CD14-positive monocyte (primary cell): ENCODE results near the gene MEX3A. TPM values are rescaled to one million over a fixed set of nuclear protein-coding genes. Genes with fewer than 3 reads are reported as not detected.

Experiments
- DNase-seq, 3 donors: peaks; one replicate each; pipeline ENCODE4 v3.0.0-alpha.2; 2011 to 2022
- H2AFZ ChIP-seq: 2 replicates; pipeline ENCODE4 v1.6.0; 2012; ENCODE audit warnings: mild to moderate bottlenecking, low read depth, low read length, inconsistent platforms; ENCODE audit not compliant: insufficient read depth, poor library complexity, severe bottlenecking
- H3K27ac ChIP-seq, 2 donors: 1 replicate in 1 of 2; 2 replicates in 1 of 2; pipeline ENCODE4 v1.5.1; 2012 to 2013; ENCODE audit warnings: low read length in 2 of 2, control low read depth in 1 of 2, inconsistent platforms in 1 of 2, low read depth in 1 of 2, mild to moderate bottlenecking in 1 of 2
- H3K27me3 ChIP-seq, 2 donors: one replicate each; pipeline versions ENCODE4 v1.6.0 to v1.6.1; 2011 to 2013; ENCODE audit warnings: low read length in 2 of 2; ENCODE audit not compliant: control insufficient read depth in 2 of 2, insufficient read depth in 2 of 2
- H3K36me3 ChIP-seq, 2 donors: replicated peaks in 1 of 2; 1 replicate in 1 of 2; 2 replicates in 1 of 2; pipeline versions ENCODE4 v1.5.1 to v1.6.1; 2012 to 2013; ENCODE audit warnings: low read length in 2 of 2, control low read depth in 1 of 2, inconsistent platforms in 1 of 2, mild to moderate bottlenecking in 1 of 2; ENCODE audit not compliant: insufficient read depth in 2 of 2, control insufficient read depth in 1 of 2
- H3K4me1 ChIP-seq, 2 donors: 1 replicate in 1 of 2; 2 replicates in 1 of 2; pipeline versions ENCODE4 v1.5.1 to v1.6.1; 2012 to 2013; ENCODE audit warnings: low read length in 2 of 2, control low read depth in 1 of 2, inconsistent platforms in 1 of 2, mild to moderate bottlenecking in 1 of 2, moderate library complexity in 1 of 2; ENCODE audit not compliant: insufficient read depth in 2 of 2, control insufficient read depth in 1 of 2
- H3K4me2 ChIP-seq: replicated peaks from 2 replicates; pipeline ENCODE3; 2012; ENCODE audit warnings: low read length, moderate library complexity, mild to moderate bottlenecking; ENCODE audit not compliant: poor library complexity, severe bottlenecking; ENCODE audit errors: extremely low read depth
- H3K4me3 ChIP-seq, 3 experiments: fragments of 200-600 bp in 1 of 3; sonication (generic) in 1 of 3; replicated peaks in 1 of 3; 1 replicate in 2 of 3; 2 replicates in 1 of 3; pipeline ENCODE4 v1.5.1; 2011 to 2013; ENCODE audit warnings: low read length in 3 of 3, mild to moderate bottlenecking in 3 of 3, control low read depth in 2 of 3, low read depth in 2 of 3, inconsistent platforms in 1 of 3, moderate library complexity in 1 of 3
- H3K79me2 ChIP-seq: 2 replicates; pipeline ENCODE4 v1.6.0; 2012; ENCODE audit warnings: mild to moderate bottlenecking, control low read depth, inconsistent platforms, low read length, moderate library complexity; ENCODE audit not compliant: insufficient read depth
- H3K9ac ChIP-seq: 2 replicates; pipeline ENCODE4 v1.6.0; 2017; ENCODE audit warnings: low read length, mild to moderate bottlenecking; ENCODE audit not compliant: insufficient read depth, poor library complexity, severe bottlenecking
- H3K9me3 ChIP-seq, 2 donors: replicated peaks in 1 of 2; 1 replicate in 1 of 2; 2 replicates in 1 of 2; pipeline versions ENCODE4 v1.5.1 to v1.6.1; 2012 to 2013; ENCODE audit warnings: low read length in 2 of 2, control low read depth in 1 of 2; ENCODE audit not compliant: control insufficient read depth in 1 of 2, insufficient read depth in 1 of 2
- H4K20me1 ChIP-seq: 2 replicates; pipeline ENCODE4 v1.6.0; 2012; ENCODE audit warnings: mild to moderate bottlenecking, low read length, control low read depth, moderate library complexity; ENCODE audit not compliant: insufficient read depth
- H3K27ac Mint-ChIP-seq, 7 donors: one replicate each; pipeline ENCODE4 v1.8.0; 2020; ENCODE audit warnings: mild to moderate bottlenecking in 7 of 7, mixed read lengths in 7 of 7, moderate library complexity in 6 of 7, inconsistent platforms in 2 of 7
- H3K27me3 Mint-ChIP-seq, 3 donors: one replicate each; pipeline ENCODE4 v1.8.0; 2021 to 2022; ENCODE audit warnings: low read depth in 3 of 3, mild to moderate bottlenecking in 3 of 3, mixed read lengths in 3 of 3, moderate library complexity in 3 of 3, inconsistent platforms in 1 of 3
- H3K36me3 Mint-ChIP-seq, 2 donors: one replicate each; pipeline ENCODE4 v1.8.0; 2020; ENCODE audit warnings: mixed read lengths in 2 of 2, inconsistent platforms in 1 of 2, mild to moderate bottlenecking in 1 of 2
- H3K4me1 Mint-ChIP-seq: one replicate; pipeline ENCODE4 v1.8.0; 2020; ENCODE audit warnings: mild to moderate bottlenecking, mixed read lengths
- H3K4me3 Mint-ChIP-seq, 2 donors: one replicate each; pipeline ENCODE4 v1.8.0; 2020; ENCODE audit warnings: mild to moderate bottlenecking in 2 of 2, mixed read lengths in 2 of 2, moderate library complexity in 1 of 2
- H3K9me3 Mint-ChIP-seq, 7 donors: one replicate each; pipeline ENCODE4 v1.8.0; 2020 to 2022; ENCODE audit warnings: mixed read lengths in 7 of 7, mild to moderate bottlenecking in 6 of 7, moderate library complexity in 6 of 7, inconsistent platforms in 2 of 7
- WGBS: methylation state at CpG from one replicate; pipeline ENCODE4 v1.1.5; 2013; ENCODE audit warnings: missing lambda C conversion rate; ENCODE audit not compliant: insufficient coverage; 5-methylcytosine and 5-hydroxymethylcytosine counted together
- intact Hi-C, 2 donors: fragments of 100-400 bp; cut with micrococcal nuclease; formaldehyde crosslinking; loops; one replicate each; pipeline versions ENCODE4 v1.15.0 to v1.15.1; 2023
- polyA plus RNA-seq, 3 donors: library from polyadenylated mRNA; depleted of rRNA in 1 of 3; unstranded in 2 of 3; stranded (reverse) in 1 of 3; fragments of 300-500 nt in 2 of 3; fragments of >200 nt in 1 of 3; fragmentation: Illumina TruSeq in 2 of 3; gene quantifications; 1 replicate in 2 of 3; 2 replicates in 1 of 3; pipeline ENCODE4 v1.2.3, GENCODE V29; 2012 to 2021
- TF ChIP-seq, protein P1 (sequence below): fragments of 200-600 bp; IDR thresholded peaks from one replicate; pipeline ENCODE4 v1.8.0; 2022; ENCODE audit warnings: antibody characterized with exemption, mild to moderate bottlenecking

The MEX3A gene
- polyA plus RNA-seq, 3 donors, result not detected

DNA sequence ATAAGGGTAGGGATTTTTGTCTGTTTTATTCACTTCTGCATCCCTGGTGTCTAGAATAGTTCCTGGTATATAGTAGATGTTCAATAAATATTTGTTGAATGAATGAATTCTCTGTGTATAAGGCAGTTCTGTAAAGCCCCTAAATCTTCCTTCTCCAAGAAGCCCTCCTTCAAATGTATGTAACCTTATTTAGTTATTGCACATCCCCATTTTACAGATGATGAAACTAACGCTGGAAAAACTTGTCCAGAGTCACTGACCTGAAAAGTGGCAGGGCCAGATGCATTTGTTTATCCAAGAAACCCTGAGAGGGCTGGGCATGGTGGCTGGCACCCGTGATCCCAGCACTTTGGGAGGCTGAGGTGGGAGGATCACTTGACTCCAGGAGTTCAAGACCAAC lies 28.0 kb upstream of the MEX3A start:
- Histone ChIP-seq H3K27me3 (peaks cover 80 to 100% of the 10 kb centered on the region in 2 donors), H3K4me1 (peaks cover 25 to 29% of the 10 kb centered on the region in 2 donors), H3K36me3 (no peaks in the 10 kb centered on the region), H2AFZ (no peak overlapping the region), H3K27ac (no peak overlapping the region), H3K9me3 (peaks cover 0 to 17% of the 10 kb centered on the region in 2 donors), H3K4me3 (no peak overlapping the region), H3K9ac (no peak overlapping the region), H3K79me2 (no peaks in the 10 kb centered on the region), H4K20me1 (peaks cover 8% of the 10 kb centered on the region), H3K4me2 (no peak overlapping the region)
- TF ChIP-seq, protein P1, sequence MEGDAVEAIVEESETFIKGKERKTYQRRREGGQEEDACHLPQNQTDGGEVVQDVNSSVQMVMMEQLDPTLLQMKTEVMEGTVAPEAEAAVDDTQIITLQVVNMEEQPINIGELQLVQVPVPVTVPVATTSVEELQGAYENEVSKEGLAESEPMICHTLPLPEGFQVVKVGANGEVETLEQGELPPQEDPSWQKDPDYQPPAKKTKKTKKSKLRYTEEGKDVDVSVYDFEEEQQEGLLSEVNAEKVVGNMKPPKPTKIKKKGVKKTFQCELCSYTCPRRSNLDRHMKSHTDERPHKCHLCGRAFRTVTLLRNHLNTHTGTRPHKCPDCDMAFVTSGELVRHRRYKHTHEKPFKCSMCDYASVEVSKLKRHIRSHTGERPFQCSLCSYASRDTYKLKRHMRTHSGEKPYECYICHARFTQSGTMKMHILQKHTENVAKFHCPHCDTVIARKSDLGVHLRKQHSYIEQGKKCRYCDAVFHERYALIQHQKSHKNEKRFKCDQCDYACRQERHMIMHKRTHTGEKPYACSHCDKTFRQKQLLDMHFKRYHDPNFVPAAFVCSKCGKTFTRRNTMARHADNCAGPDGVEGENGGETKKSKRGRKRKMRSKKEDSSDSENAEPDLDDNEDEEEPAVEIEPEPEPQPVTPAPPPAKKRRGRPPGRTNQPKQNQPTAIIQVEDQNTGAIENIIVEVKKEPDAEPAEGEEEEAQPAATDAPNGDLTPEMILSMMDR, result no peak
- no CpG with 5 or more reads among the region's 2 CpGs for WGBS
- intact Hi-C loops, result no loop called here
- peaks cover 0 to 38% (median 22%) of the 10 kb centered on the region in 7 donors for H3K9me3 Mint-ChIP-seq
- peak overlapping the region in 1 of 2 donors; percentile 72 for H3K4me3 Mint-ChIP-seq
- DNase-seq, result no peak
- H3K27me3 Mint-ChIP-seq, result peaks cover 97 to 100% (median 99%) of the 10 kb centered on the region in 3 donors
- H3K4me1 Mint-ChIP-seq, result peaks cover 33% of the 10 kb centered on the region
- H3K36me3 Mint-ChIP-seq, result peaks cover 11 to 19% of the 10 kb centered on the region in 2 donors
- no peak overlapping the region for H3K27ac Mint-ChIP-seq

DNA sequence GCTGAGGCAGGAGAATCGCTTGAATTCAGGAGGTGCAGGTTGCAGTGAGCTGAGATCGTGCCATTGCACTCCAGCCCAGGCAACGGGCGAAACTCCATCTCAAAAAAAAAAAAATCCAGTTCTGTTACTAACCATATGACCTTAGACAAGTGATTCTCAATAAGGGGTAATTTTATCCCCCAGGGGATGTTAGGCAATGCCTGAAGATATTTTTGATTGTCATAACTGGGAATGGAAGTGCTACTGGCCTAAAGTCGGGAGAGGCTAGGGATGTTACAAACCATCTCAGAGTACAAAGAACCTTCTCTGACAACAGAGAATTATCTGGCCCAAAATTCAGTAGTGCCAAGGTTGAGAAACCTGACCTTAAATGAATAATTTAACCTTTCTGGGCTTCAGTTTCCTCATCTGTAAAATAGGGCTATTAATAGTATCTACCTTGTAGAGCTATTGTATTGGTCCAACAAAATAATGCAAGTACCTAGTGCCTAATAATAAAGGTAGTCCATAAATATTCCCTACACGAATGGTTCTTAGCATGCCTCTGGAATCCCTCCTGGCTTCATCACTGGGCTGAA lies 26.5 kb upstream of the MEX3A start:
- 94% methylated on average over 2 of the region's 6 CpGs for WGBS
- DNase-seq, result no peak
- H3K27me3 Mint-ChIP-seq, result peaks cover 96 to 100% (median 98%) of the 10 kb centered on the region in 3 donors
- Histone ChIP-seq H3K9me3 (peaks cover 0 to 10% of the 10 kb centered on the region in 2 donors), H2AFZ (no peak overlapping the region), H4K20me1 (no peaks in the 10 kb centered on the region), H3K27me3 (peaks cover 78 to 100% of the 10 kb centered on the region in 2 donors), H3K79me2 (no peaks in the 10 kb centered on the region), H3K27ac (no peak overlapping the region), H3K4me3 (no peak overlapping the region), H3K4me2 (no peak overlapping the region), H3K4me1 (peaks cover 20 to 28% of the 10 kb centered on the region in 2 donors), H3K9ac (no peak overlapping the region), H3K36me3 (no peaks in the 10 kb centered on the region)
- H3K4me3 Mint-ChIP-seq, result peak overlapping the region in 1 of 2 donors; percentile 92
- H3K4me1 Mint-ChIP-seq, result peaks cover 36% of the 10 kb centered on the region
- H3K36me3 Mint-ChIP-seq, result peaks cover 12 to 22% of the 10 kb centered on the region in 2 donors
- H3K9me3 Mint-ChIP-seq, result peaks cover 0 to 34% (median 20%) of the 10 kb centered on the region in 7 donors
- intact Hi-C loops, result no loop called here
- H3K27ac Mint-ChIP-seq, result peak overlapping the region in 2 of 7 donors; percentile 52 to 72
- TF ChIP-seq, protein P1, result no peak
